K562 (cell line): ENCODE measurements around the gene SETD1B. TPM values are rescaled to one million over a fixed set of nuclear protein-coding genes. Genes with fewer than 3 reads are reported as not detected.

Source experiments
- CBX8 ChIP-seq: fragments of 200-600 bp; sonication (generic); IDR thresholded peaks from 2 replicates; pipeline ENCODE4 v1.6.1; 2012; ENCODE audit warnings: borderline replicate concordance, mixed run types, low read depth, mild to moderate bottlenecking, moderate library complexity, mixed read lengths, low read length, control low read depth, inconsistent platforms; ENCODE audit not compliant: poor library complexity, severe bottlenecking; ENCODE audit errors: extremely low read depth
- CHD1 ChIP-seq: fragments of 200-600 bp; sonication (generic); IDR thresholded peaks from one replicate; pipeline ENCODE4 v1.6.1; 2012; ENCODE audit warnings: mild to moderate bottlenecking, moderate library complexity, low read length, inconsistent platforms
- DIDO1 ChIP-seq: fragments of 450-650 bp; IDR thresholded peaks from 2 replicates; pipeline ENCODE4 v1.6.1; 2016; ENCODE audit warnings: low read depth, missing biosample characterization, missing genetic modification characterization
- ETV6 ChIP-seq, 3 experiments: fragments of 150-350 bp in 1 of 3; sonication (generic) in 1 of 3; formaldehyde crosslinking in 1 of 3; IDR thresholded peaks; 2 replicates each; pipeline versions ENCODE4 v1.6.1 to v1.8.0; 2014 to 2022; ENCODE audit warnings: borderline replicate concordance in 2 of 3, low read depth in 2 of 3, antibody characterized with exemption in 1 of 3, low read length in 1 of 3, mild to moderate bottlenecking in 1 of 3, missing genetic modification reagents in 1 of 3
- MECOM ChIP-seq: fragments of 250-450 bp; sonication (Bioruptor Pico); IDR thresholded peaks from 2 replicates; pipeline ENCODE4 v1.8.0; 2022; ENCODE audit warnings: inconsistent platforms
- NCOA6 ChIP-seq: fragments of 450-650 bp; IDR thresholded peaks from 2 replicates; pipeline ENCODE4 v1.6.1; 2017; ENCODE audit warnings: mild to moderate bottlenecking
- PHF8 ChIP-seq: fragments of 200-600 bp; sonication (generic); IDR thresholded peaks from 2 replicates; pipeline ENCODE4 v1.6.1; 2012; ENCODE audit warnings: mixed run types, mild to moderate bottlenecking, inconsistent platforms, low read length, moderate library complexity, borderline replicate concordance
- RB1 ChIP-seq: fragments of 450-650 bp; IDR thresholded peaks from 2 replicates; pipeline ENCODE4 v1.6.1; 2017; ENCODE audit warnings: low read depth, mild to moderate bottlenecking
- RBFOX2 ChIP-seq: fragments of 200-400 bp; formaldehyde crosslinking; IDR thresholded peaks from 2 replicates; pipeline ENCODE4 v1.6.1; 2017; ENCODE audit warnings: low read depth, mild to moderate bottlenecking, low read length, moderate library complexity
- RBM14 ChIP-seq: fragments of 200-400 bp; formaldehyde crosslinking; IDR thresholded peaks from 2 replicates; pipeline ENCODE4 v1.6.1; 2018; ENCODE audit warnings: low read depth, mild to moderate bottlenecking, low read length, moderate library complexity, borderline replicate concordance; ENCODE audit not compliant: insufficient read depth
- RBM22 ChIP-seq: fragments of 200-400 bp; formaldehyde crosslinking; IDR thresholded peaks from 2 replicates; pipeline ENCODE4 v1.6.1; 2018; ENCODE audit warnings: low read length, low read depth; ENCODE audit not compliant: poor library complexity, severe bottlenecking
- RBM39 ChIP-seq: fragments of 200-400 bp; formaldehyde crosslinking; optimal IDR thresholded peaks from 2 replicates; pipeline ENCODE3; 2018; ENCODE audit warnings: low read depth, low read length
- ZNF408 ChIP-seq: fragments of 250-450 bp; sonication (Bioruptor Pico); IDR thresholded peaks from 2 replicates; pipeline ENCODE4 v1.4.0; 2020; ENCODE audit warnings: low read depth, mild to moderate bottlenecking, moderate library complexity
- ZNF583 ChIP-seq: fragments of 250-450 bp; sonication (Bioruptor Pico); IDR thresholded peaks from 2 replicates; pipeline ENCODE4 v1.4.0; 2020
- polyA plus RNA-seq, 8 experiments: library from polyadenylated mRNA; depleted of rRNA in 4 of 8; stranded (reverse) in 5 of 8; unstranded in 3 of 8; fragments of >200 nt; fragmentation: Nextera tagmentation in 2 of 8; fragmentation: Illumina TruSeq in 1 of 8; extraction: Ambion mirVana in 2 of 8; extraction: Trizol in 1 of 8; gene quantifications; 2 replicates each; pipeline versions ENCODE4 v1.2.1 to v1.2.3, GENCODE V29; 2011 to 2014; ENCODE audit warnings: inconsistent platforms in 1 of 8, missing spikeins in 1 of 8
- total RNA-seq, 7 experiments: library from RNA; depleted of rRNA in 6 of 7; stranded (reverse); fragments of >200 nt in 6 of 7; fragmentation: Illumina TruSeq in 2 of 7; extraction: Trizol in 2 of 7; gene quantifications; 2 replicates each; pipeline versions ENCODE4 v1.2.1 to v1.2.3, GENCODE V29; 2011 to 2021; ENCODE audit warnings: low replicate concordance in 1 of 7
- TF ChIP-seq, protein P1 (sequence below): fragments of 200-800 bp; sonication (Bioruptor generic); IDR thresholded peaks from 2 replicates; pipeline ENCODE4 v1.6.1; 2016; ENCODE audit warnings: missing genetic modification characterization, missing compliant biosample characterization
- TF ChIP-seq, protein P2 (sequence below): fragments of 450-650 bp; IDR thresholded peaks from 2 replicates; pipeline ENCODE4 v1.6.1; 2017; ENCODE audit warnings: mild to moderate bottlenecking, moderate library complexity
- TF ChIP-seq, protein P3 (sequence below): fragments of 450-650 bp; formaldehyde crosslinking; IDR thresholded peaks from 2 replicates; pipeline ENCODE4 v1.4.0; 2022; ENCODE audit warnings: mild to moderate bottlenecking, moderate library complexity

SETD1B gene
- total and polyA plus RNA-seq, 9 of the 15 experiments (the other 6 are each of a cell fraction or from before 2014, with no cell fraction given), result 0.48 to 26.6 (median 2.3) TPM

DNA sequence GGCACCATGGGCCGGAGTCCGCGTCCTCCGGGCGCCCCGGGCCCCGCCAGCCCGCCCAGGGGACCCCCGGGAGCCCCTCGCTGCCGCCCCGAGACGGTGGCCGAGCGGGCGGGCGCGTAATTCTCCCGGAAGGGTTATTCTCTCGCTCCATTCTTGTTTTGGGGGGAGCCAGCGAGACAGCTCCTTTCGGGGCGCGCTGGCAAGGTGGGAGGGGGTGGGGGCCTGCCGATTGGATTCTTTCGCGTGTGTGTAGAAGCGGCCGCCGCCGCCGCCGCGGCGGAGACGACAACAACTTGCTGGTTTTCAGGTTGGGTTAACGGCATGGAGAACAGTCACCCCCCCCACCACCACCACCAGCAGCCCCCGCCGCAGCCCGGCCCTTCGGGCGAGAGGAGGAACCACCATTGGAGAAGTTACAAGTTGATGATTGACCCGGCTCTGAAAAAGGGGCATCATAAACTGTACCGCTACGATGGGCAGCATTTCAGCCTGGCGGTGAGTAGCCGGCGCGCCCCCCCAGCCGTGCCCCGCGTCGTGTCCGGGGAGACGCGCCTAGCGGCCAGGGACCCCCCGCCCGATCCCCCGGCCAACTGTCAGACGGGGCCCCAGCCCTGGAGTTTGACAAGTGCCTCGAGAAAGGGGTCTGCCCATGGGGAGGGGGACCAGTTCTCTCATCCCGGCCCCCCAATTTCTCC is 755 bp downstream of the SETD1B start (continued):
- TF ChIP-seq ETV6 (IDR thresholded peaks at IDR 0.05; ENCODE audit: borderline replicate concordance in 1 of 2, low read depth in 2 of 2, low read length in 1 of 2), result no peak
- TF ChIP-seq ETV6 (CRISPR knock-in tag; IDR thresholded peaks at IDR 0.05; ENCODE audit: borderline replicate concordance), result no peak
- no peak for TF ChIP-seq RBM14
- peak; percentile 42 for TF ChIP-seq RBFOX2
- TF ChIP-seq DIDO1, result no peak
- TF ChIP-seq RBM22, result peak; percentile 19
- no peak for TF ChIP-seq CBX8
- no peak for TF ChIP-seq ZNF408
- no peak for TF ChIP-seq NCOA6
- TF ChIP-seq, protein P1, sequence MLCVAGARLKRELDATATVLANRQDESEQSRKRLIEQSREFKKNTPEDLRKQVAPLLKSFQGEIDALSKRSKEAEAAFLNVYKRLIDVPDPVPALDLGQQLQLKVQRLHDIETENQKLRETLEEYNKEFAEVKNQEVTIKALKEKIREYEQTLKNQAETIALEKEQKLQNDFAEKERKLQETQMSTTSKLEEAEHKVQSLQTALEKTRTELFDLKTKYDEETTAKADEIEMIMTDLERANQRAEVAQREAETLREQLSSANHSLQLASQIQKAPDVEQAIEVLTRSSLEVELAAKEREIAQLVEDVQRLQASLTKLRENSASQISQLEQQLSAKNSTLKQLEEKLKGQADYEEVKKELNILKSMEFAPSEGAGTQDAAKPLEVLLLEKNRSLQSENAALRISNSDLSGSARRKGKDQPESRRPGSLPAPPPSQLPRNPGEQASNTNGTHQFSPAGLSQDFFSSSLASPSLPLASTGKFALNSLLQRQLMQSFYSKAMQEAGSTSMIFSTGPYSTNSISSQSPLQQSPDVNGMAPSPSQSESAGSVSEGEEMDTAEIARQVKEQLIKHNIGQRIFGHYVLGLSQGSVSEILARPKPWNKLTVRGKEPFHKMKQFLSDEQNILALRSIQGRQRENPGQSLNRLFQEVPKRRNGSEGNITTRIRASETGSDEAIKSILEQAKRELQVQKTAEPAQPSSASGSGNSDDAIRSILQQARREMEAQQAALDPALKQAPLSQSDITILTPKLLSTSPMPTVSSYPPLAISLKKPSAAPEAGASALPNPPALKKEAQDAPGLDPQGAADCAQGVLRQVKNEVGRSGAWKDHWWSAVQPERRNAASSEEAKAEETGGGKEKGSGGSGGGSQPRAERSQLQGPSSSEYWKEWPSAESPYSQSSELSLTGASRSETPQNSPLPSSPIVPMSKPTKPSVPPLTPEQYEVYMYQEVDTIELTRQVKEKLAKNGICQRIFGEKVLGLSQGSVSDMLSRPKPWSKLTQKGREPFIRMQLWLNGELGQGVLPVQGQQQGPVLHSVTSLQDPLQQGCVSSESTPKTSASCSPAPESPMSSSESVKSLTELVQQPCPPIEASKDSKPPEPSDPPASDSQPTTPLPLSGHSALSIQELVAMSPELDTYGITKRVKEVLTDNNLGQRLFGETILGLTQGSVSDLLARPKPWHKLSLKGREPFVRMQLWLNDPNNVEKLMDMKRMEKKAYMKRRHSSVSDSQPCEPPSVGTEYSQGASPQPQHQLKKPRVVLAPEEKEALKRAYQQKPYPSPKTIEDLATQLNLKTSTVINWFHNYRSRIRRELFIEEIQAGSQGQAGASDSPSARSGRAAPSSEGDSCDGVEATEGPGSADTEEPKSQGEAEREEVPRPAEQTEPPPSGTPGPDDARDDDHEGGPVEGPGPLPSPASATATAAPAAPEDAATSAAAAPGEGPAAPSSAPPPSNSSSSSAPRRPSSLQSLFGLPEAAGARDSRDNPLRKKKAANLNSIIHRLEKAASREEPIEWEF (CRISPR knock-in tag), result no peak
- peak; percentile 6; the same call in 1 of the 2 replicates for TF ChIP-seq RB1
- TF ChIP-seq, protein P2, sequence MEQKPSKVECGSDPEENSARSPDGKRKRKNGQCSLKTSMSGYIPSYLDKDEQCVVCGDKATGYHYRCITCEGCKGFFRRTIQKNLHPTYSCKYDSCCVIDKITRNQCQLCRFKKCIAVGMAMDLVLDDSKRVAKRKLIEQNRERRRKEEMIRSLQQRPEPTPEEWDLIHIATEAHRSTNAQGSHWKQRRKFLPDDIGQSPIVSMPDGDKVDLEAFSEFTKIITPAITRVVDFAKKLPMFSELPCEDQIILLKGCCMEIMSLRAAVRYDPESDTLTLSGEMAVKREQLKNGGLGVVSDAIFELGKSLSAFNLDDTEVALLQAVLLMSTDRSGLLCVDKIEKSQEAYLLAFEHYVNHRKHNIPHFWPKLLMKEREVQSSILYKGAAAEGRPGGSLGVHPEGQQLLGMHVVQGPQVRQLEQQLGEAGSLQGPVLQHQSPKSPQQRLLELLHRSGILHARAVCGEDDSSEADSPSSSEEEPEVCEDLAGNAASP, result no peak
- TF ChIP-seq RBM39, result no peak
- TF ChIP-seq PHF8, result peak; percentile 36; the same call in 1 of the 2 replicates
- peak; percentile 1 for TF ChIP-seq CHD1
- no peak for TF ChIP-seq MECOM (CRISPR knock-in tag)
- no peak for TF ChIP-seq ZNF583 (CRISPR knock-in tag)
- TF ChIP-seq, protein P3, sequence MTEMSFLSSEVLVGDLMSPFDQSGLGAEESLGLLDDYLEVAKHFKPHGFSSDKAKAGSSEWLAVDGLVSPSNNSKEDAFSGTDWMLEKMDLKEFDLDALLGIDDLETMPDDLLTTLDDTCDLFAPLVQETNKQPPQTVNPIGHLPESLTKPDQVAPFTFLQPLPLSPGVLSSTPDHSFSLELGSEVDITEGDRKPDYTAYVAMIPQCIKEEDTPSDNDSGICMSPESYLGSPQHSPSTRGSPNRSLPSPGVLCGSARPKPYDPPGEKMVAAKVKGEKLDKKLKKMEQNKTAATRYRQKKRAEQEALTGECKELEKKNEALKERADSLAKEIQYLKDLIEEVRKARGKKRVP (CRISPR knock-in tag), result no peak
